ENCODE data around the gene NOS1AP. TPM values are rescaled to one million over a fixed set of nuclear protein-coding genes. Genes with fewer than 3 reads are reported as not detected.

Gene NOS1AP
- total RNA-seq, 1 experiment from 2014 or later = 14.7 TPM

GRCh38 chr1:162316187-162316586, 246.7 kb downstream of the NOS1AP start (continued):
- TF ChIP-seq ZBTB43 (CRISPR knock-in tag; IDR thresholded peaks at IDR 0.05) (no peak), SOX15 (CRISPR knock-in tag; IDR thresholded peaks at IDR 0.05) (no peak), ZNF532 (CRISPR knock-in tag; IDR thresholded peaks at IDR 0.05; ENCODE audit: borderline replicate concordance) (no peak), NFYB (CRISPR knock-in tag; conservative IDR thresholded peaks at IDR 0.05; ENCODE audit: low read depth) (no peak), RELA (CRISPR knock-in tag; IDR thresholded peaks at IDR 0.05; ENCODE audit: borderline replicate concordance) (no peak), AFF4 (CRISPR knock-in tag; IDR thresholded peaks at IDR 0.05; ENCODE audit: borderline replicate concordance) (no peak), IRF2 (CRISPR knock-in tag; IDR thresholded peaks at IDR 0.05; ENCODE audit: borderline replicate concordance, low read depth) (no peak), FOXP1 (CRISPR knock-in tag; IDR thresholded peaks at IDR 0.05; ENCODE audit: borderline replicate concordance) (no peak)

- Mint-ChIP-seq H3K9me3 (no peaks in the 10 kb centered on the region), H3K27me3 (ENCODE audit: low read depth) (no peaks in the 10 kb centered on the region), H3K4me1 (peaks cover 8% of the 10 kb centered on the region), H3K4me3 (no peak overlapping the region), H3K36me3 (peaks cover 5% of the 10 kb centered on the region; the same call in 1 of the 2 replicates), H3K27ac (no peak overlapping the region)
- ChIA-PET CTCF (interaction anchor here (0.7 kb wide), 1 partner anchor 40 kb away, joined by 3 read pairs; no protein-coding TSS in a partner anchor), POLR2A (no interaction called here)
- no peak for DNase-seq (ENCODE audit: low spot score)
- ATAC-seq = no peak
- TF ChIP-seq MAX (CRISPR knock-in tag; IDR thresholded peaks at IDR 0.05) = no peak
- TF ChIP-seq ZNF425 (CRISPR knock-in tag; conservative IDR thresholded peaks at IDR 0.05) = no peak
- TF ChIP-seq ZNF138 (CRISPR knock-in tag; conservative IDR thresholded peaks at IDR 0.05) = no peak
- no peak for TF ChIP-seq CREB1 (CRISPR knock-in tag; IDR thresholded peaks at IDR 0.05)
- no peak for TF ChIP-seq CBFB (CRISPR knock-in tag; IDR thresholded peaks at IDR 0.05; ENCODE audit: low read depth)
- TF ChIP-seq STAT6 (CRISPR knock-in tag; conservative IDR thresholded peaks at IDR 0.05; ENCODE audit: low read depth) = no peak
- TF ChIP-seq GTF2I (CRISPR knock-in tag; conservative IDR thresholded peaks at IDR 0.05) = no peak
- no peak for TF ChIP-seq JAZF1 (CRISPR knock-in tag; IDR thresholded peaks at IDR 0.05)
- no peak for TF ChIP-seq TP53 (CRISPR knock-in tag; IDR thresholded peaks at IDR 0.05)
- TF ChIP-seq TEAD4 (CRISPR knock-in tag; IDR thresholded peaks at IDR 0.05) = no peak
- TF ChIP-seq FOXJ3 (CRISPR knock-in tag; IDR thresholded peaks at IDR 0.05; ENCODE audit: borderline replicate concordance) = no peak
These were observed 248.1 kb downstream of the NOS1AP start for GRCh38 chr1:162317621-162318020.

All from WTC11 (cell line).